ENCODE results near the gene RPL36AL.

DNA sequence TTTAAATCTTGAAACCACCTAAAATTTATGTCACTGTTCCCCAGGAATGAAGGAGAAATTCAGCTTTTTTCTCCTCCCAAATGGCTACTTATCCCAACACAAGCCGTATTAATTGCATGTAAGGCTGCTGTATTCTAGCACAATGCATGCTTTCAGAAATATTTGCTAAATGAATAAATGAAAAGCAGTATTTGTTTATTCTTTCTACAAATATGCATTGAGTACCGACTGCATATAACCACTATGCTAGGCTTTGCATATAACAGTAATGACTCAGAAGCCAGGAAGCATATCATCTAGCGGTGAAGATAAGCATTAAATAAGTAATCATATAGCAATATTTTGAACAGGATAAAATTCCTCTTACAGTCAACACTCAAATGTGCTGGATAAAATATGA lies 27.4 kb downstream of the RPL36AL start:
- TF ChIP-seq POLR2AphosphoS5 (IDR thresholded peaks at IDR 0.05; ENCODE audit: low read depth): no peak
- TF ChIP-seq, protein P1, sequence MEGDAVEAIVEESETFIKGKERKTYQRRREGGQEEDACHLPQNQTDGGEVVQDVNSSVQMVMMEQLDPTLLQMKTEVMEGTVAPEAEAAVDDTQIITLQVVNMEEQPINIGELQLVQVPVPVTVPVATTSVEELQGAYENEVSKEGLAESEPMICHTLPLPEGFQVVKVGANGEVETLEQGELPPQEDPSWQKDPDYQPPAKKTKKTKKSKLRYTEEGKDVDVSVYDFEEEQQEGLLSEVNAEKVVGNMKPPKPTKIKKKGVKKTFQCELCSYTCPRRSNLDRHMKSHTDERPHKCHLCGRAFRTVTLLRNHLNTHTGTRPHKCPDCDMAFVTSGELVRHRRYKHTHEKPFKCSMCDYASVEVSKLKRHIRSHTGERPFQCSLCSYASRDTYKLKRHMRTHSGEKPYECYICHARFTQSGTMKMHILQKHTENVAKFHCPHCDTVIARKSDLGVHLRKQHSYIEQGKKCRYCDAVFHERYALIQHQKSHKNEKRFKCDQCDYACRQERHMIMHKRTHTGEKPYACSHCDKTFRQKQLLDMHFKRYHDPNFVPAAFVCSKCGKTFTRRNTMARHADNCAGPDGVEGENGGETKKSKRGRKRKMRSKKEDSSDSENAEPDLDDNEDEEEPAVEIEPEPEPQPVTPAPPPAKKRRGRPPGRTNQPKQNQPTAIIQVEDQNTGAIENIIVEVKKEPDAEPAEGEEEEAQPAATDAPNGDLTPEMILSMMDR (IDR thresholded peaks at IDR 0.05; ENCODE audit: insufficient read depth, low read length): no peak
- TF ChIP-seq, protein P2, sequence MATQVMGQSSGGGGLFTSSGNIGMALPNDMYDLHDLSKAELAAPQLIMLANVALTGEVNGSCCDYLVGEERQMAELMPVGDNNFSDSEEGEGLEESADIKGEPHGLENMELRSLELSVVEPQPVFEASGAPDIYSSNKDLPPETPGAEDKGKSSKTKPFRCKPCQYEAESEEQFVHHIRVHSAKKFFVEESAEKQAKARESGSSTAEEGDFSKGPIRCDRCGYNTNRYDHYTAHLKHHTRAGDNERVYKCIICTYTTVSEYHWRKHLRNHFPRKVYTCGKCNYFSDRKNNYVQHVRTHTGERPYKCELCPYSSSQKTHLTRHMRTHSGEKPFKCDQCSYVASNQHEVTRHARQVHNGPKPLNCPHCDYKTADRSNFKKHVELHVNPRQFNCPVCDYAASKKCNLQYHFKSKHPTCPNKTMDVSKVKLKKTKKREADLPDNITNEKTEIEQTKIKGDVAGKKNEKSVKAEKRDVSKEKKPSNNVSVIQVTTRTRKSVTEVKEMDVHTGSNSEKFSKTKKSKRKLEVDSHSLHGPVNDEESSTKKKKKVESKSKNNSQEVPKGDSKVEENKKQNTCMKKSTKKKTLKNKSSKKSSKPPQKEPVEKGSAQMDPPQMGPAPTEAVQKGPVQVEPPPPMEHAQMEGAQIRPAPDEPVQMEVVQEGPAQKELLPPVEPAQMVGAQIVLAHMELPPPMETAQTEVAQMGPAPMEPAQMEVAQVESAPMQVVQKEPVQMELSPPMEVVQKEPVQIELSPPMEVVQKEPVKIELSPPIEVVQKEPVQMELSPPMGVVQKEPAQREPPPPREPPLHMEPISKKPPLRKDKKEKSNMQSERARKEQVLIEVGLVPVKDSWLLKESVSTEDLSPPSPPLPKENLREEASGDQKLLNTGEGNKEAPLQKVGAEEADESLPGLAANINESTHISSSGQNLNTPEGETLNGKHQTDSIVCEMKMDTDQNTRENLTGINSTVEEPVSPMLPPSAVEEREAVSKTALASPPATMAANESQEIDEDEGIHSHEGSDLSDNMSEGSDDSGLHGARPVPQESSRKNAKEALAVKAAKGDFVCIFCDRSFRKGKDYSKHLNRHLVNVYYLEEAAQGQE (IDR thresholded peaks at IDR 0.05; ENCODE audit: insufficient replicate concordance, low read depth): no peak
- TF ChIP-seq GABPA (IDR thresholded peaks at IDR 0.05; ENCODE audit: low read depth): no peak
- TF ChIP-seq SPI1 (IDR thresholded peaks at IDR 0.05; ENCODE audit: borderline replicate concordance, low read depth): no peak
